RWPE1 (cell line): Measurements from ENCODE around the gene SNAI3.

Source experiments
- CTCF ChIA-PET: fragments of 350-600 bp; sonication (Branson Sonifier 250); formaldehyde crosslinking; extraction: SDS; loops from one replicate; lab custom pipeline; 2021; lab: Yijun Ruan, JAX
- POLR2A ChIA-PET: fragments of 400-600 bp; formaldehyde crosslinking; extraction: SDS; loops from one replicate; lab custom pipeline; 2020; ENCODE audit warnings: antibody characterized with exemption; ENCODE audit not compliant: low non-redundant PET; lab: Yijun Ruan, JAX
- DNase-seq: peaks from one replicate; pipeline ENCODE4 v3.0.0; 2012; ENCODE audit warnings: low spot score
- H3K27ac ChIP-seq: fragments of 450-650 bp; 2 replicates; pipeline ENCODE4 v1.5.1; 2017
- TF ChIP-seq, protein P1 (sequence below): fragments of 450-650 bp; conservative IDR thresholded peaks from 2 replicates; pipeline ENCODE4 v1.5.1; 2017; ENCODE audit warnings: low read depth, mild to moderate bottlenecking

The SNAI3 gene

DNA sequence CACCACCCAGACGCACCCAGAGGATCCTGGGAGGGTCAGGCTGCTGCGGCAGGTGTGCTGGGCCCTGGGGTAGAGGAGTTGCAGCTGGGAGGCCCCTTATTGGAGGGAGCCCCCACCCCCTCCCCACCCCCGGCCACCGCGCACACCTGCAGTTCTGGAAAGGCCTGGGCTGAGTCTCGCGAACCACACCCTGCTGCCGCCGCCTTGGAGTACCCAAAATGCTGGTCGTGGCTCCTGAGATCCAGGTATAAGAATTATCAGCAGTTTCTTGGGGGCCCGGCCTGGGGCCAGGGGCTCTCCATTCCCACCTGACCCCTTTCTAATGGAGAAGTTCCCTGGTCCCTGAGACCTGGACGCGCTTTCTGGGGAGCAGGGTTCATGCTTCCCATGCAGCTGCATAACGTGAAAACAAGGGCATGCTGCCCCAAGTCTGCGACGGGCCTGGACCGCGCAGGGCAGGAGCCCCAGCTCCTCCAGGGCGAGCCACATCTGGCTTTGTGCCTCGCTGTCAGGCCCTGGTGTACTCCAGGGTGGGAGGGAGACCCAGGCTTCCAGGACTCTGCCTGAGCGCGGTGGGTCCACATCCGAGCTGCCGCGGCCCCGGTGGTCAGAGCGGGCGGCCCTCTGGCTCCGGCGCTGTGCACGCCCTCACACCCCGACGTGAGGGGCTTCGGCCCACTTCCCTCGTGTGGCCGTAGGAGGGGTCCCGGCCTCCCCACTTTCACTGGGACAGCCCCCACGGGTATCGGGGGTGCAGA, 7.3 kb upstream of the SNAI3 start:
- H3K27ac ChIP-seq = no peak overlapping the region
- DNase-seq = no peak
- ChIA-PET CTCF (no interaction called here), POLR2A (no interaction called here)
- TF ChIP-seq, protein P1, sequence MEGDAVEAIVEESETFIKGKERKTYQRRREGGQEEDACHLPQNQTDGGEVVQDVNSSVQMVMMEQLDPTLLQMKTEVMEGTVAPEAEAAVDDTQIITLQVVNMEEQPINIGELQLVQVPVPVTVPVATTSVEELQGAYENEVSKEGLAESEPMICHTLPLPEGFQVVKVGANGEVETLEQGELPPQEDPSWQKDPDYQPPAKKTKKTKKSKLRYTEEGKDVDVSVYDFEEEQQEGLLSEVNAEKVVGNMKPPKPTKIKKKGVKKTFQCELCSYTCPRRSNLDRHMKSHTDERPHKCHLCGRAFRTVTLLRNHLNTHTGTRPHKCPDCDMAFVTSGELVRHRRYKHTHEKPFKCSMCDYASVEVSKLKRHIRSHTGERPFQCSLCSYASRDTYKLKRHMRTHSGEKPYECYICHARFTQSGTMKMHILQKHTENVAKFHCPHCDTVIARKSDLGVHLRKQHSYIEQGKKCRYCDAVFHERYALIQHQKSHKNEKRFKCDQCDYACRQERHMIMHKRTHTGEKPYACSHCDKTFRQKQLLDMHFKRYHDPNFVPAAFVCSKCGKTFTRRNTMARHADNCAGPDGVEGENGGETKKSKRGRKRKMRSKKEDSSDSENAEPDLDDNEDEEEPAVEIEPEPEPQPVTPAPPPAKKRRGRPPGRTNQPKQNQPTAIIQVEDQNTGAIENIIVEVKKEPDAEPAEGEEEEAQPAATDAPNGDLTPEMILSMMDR = no peak

DNA sequence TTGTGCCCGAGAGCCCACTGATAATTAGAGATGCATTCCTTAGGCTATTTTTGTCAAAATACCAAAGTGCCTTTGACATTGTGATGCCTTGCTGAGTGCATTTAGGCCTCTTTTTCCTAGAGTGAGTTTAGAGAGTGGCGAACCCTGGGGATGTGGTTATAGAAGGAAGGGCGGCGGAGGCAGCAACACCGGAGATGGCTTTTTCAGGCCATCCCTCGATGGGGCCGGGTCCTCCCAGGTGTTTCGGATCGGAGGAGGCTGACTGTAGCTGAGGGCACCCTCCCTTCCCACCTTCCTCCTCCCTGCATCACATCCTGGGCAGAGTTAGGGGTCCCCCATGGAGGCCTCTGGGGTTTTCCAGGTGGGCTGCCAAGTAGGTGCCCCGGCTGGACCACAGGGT, 6.6 kb upstream of the SNAI3 start:
- ChIA-PET CTCF (no interaction called here), POLR2A (no interaction called here)
- DNase-seq = no peak
- TF ChIP-seq, protein P1 = no peak
- H3K27ac ChIP-seq = no peak overlapping the region

DNA sequence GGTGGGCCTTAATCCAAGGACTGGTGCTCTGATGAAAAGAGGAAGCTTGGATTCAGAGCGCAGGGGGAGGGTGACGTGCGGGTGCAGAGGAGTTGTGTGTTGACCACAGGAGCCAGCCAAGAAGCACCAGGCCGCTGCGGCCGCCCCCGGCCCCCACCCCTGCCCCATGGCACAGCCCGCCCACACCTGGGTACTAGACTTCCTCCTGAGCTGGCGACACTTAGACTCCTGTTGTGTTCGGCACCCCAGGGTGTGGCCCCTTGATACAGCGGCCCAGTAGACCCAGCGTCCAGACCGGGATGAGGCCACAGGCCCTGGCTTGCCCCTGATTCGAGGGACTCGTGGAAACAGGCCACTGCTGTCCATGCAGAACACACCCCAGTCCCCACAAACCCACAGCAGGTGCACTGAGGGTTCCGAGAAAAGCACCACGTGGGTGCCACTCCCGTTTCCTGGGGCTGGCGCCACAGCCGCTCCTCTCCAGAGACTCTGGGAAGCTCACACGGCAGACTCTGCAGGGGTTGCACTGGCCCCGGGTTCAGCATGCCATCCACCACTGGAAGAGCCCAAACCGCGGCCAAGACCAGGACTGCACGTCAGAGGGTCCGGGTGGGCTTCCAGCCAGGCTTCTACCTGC, 5.7 kb upstream of the SNAI3 start:
- TF ChIP-seq, protein P1 = no peak
- POLR2A ChIA-PET = no interaction called here
- no peak overlapping the region for H3K27ac ChIP-seq
- CTCF ChIA-PET = no interaction called here
- DNase-seq = no peak

DNA sequence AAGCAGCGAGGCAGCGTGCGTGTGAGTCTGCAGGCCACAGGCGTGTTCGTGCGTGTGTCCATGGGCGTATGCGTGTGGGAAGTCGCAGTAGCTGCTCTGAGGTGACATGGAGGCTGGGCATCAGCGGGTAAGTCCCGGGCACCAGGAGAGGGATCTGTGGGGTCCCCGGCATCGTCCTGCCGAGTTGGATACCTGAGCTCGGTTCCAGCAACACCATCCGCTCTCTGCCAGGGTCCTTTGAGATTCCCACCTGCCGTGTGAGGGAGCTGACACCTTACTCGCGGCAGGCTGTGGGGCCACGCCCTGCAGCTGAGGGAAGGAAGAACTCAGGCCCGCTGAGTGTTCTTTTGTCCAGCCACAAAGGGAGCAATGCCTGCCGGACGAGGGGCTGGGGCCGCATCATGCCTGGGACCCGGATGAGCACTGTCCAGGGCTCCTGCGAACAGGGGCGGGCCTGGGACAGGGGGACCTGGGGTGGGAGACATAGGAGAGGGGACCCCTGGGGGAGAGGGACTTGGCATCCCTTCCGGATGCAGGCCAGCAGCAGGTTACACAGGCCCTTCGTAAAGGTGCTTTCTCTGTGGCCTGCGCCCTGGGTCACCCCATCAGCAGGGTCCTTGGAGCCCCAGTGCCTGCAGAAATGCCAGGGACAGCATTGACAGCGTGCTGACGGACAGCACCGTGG, 5.0 kb upstream of the SNAI3 start:
- ChIA-PET CTCF (no interaction called here), POLR2A (no interaction called here)
- no peak for DNase-seq
- no peak overlapping the region for H3K27ac ChIP-seq
- TF ChIP-seq, protein P1 = no peak

DNA sequence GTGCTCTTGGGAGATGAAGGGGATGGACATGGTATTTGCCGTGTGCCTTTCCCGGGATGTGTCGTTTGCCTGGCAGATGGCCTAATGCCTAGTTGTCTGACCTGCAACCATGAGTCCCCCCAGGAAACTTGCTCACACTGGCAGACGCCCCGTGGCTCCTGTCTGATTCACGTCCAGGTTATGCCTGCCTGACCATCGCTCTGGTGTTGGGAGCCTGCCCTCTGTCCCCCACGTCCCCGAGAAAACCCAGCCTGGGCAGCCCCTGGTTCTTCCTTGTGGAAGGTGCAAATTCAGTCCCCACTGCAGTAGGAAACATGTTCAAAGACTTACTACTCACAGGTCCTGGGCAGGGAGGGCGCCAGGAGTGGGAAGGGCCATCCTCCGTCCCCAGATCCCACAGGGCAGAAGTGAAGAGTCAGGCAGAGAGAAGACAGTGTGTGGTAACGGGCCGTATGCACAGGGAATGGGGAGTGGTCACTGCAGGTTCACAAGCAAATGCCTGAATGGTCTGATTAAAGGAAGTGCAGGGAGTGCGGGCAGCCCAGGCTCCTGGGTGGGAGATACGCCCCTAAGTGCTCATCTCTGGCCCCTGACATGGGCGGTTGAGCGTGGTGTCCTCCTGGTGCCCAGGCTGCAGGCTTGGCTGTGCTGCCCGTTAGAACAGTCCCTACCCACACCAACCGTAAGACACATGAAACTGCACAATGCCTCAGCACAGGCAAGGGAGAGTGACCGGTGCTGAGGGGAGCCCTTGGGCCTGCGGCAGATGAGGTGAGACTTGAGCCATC, 4.2 kb upstream of the SNAI3 start:
- CTCF ChIA-PET = no interaction called here
- TF ChIP-seq, protein P1 = no peak
- DNase-seq = no peak
- no peak overlapping the region for H3K27ac ChIP-seq
- POLR2A ChIA-PET = no interaction called here
